Measurements from ENCODE around the gene RTN3. TPM values are rescaled to one million over a fixed set of nuclear protein-coding genes. Genes with fewer than 3 reads are reported as not detected.

Gene RTN3
- total RNA-seq, 2 experiments from 2014 or later = 42.2 to 43.0 TPM

- Mint-ChIP-seq H3K4me1 (peaks cover 6% of the 10 kb centered on the region), H3K27ac (no peak overlapping the region), H3K36me3 (ENCODE audit: low read depth) (no peaks in the 10 kb centered on the region), H3K9me3 (ENCODE audit: low read depth) (no peaks in the 10 kb centered on the region), H3K4me3 (no peak overlapping the region), H3K27me3 (no peaks in the 10 kb centered on the region)
- intact Hi-C loops (cut with DNase I, micrococcal nuclease) = no loop called here
- ChIA-PET POLR2A (no interaction called here), CTCF (interaction anchor here (0.6 kb wide), 1 partner anchor 41 kb away, joined by 3 read pairs; no protein-coding TSS in a partner anchor)
- DNase-seq (no peak), ATAC-seq (no peak)
Observed at GRCh38 chr11:63763496-63764339, 82.4 kb downstream of the RTN3 start.

GRCh38 chr11:63764340-63764678, 83.0 kb downstream of the RTN3 start:
- H3K27me3 Mint-ChIP-seq = no peaks in the 10 kb centered on the region
- intact Hi-C loops (cut with DNase I, micrococcal nuclease) = no loop called here
- peaks cover 6% of the 10 kb centered on the region for H3K4me1 Mint-ChIP-seq
- no peak overlapping the region for H3K27ac Mint-ChIP-seq
- H3K9me3 Mint-ChIP-seq (ENCODE audit: low read depth) = no peaks in the 10 kb centered on the region
- ChIA-PET CTCF (interaction anchor here (0.6 kb wide), 1 partner anchor 40 kb away, joined by 3 read pairs; no protein-coding TSS in a partner anchor), POLR2A (no interaction called here)
- ATAC-seq (no peak), DNase-seq (no peak)
- no peaks in the 10 kb centered on the region for H3K36me3 Mint-ChIP-seq (ENCODE audit: low read depth)
- H3K4me3 Mint-ChIP-seq = no peak overlapping the region

GRCh38 chr11:63764679-63765647, 83.7 kb downstream of the RTN3 start:
- CTCF ChIA-PET = interaction anchor here (0.6 kb wide), 2 partner anchors 38 to 40 kb away, joined by 3 read pairs; no protein-coding TSS in a partner anchor

GRCh38 chr11:63765688-63766241, 84.5 kb downstream of the RTN3 start:
- intact Hi-C loops (cut with DNase I, micrococcal nuclease) = loop anchor here (5.0 kb wide), 4 partner anchors 177 to 1787 kb away; partner anchors contain the start of genes CATSPERZ (in 1 of the 2) and MACROD1 (in 1 of the 2)
- no peak for DNase-seq
- Mint-ChIP-seq H3K27me3 (peaks cover 7% of the 10 kb centered on the region), H3K36me3 (ENCODE audit: low read depth) (no peaks in the 10 kb centered on the region), H3K9me3 (ENCODE audit: low read depth) (no peaks in the 10 kb centered on the region), H3K4me1 (peaks cover 6% of the 10 kb centered on the region), H3K27ac (no peak overlapping the region), H3K4me3 (no peak overlapping the region)
- CTCF ChIA-PET = interaction anchor here (0.6 to 0.8 kb wide), 2 partner anchors 17 to 22 kb away, joined by 3 to 4 read pairs; no protein-coding TSS in a partner anchor
- POLR2A ChIA-PET = interaction anchor here (1.2 kb wide), 1 partner anchor 219 kb away, joined by 3 read pairs; no protein-coding TSS in a partner anchor
- no peak for ATAC-seq

More at GRCh38 chr11:63764679-63765647, 83.7 kb downstream of the RTN3 start:
- H3K4me3 Mint-ChIP-seq = no peak overlapping the region
- DNase-seq (no peak), ATAC-seq (no peak)
- H3K4me1 Mint-ChIP-seq = peaks cover 6% of the 10 kb centered on the region
- intact Hi-C loops (cut with DNase I, micrococcal nuclease) = loop anchor here (5.0 kb wide), 4 partner anchors 177 to 1787 kb away; partner anchors contain the start of genes CATSPERZ (in 1 of the 2) and MACROD1 (in 1 of the 2)
- H3K36me3 Mint-ChIP-seq (ENCODE audit: low read depth) = no peaks in the 10 kb centered on the region
- H3K27ac Mint-ChIP-seq = no peak overlapping the region
- POLR2A ChIA-PET = interaction anchor here (1.2 kb wide), 1 partner anchor 219 kb away, joined by 3 read pairs; no protein-coding TSS in a partner anchor
- H3K9me3 Mint-ChIP-seq (ENCODE audit: low read depth) = no peaks in the 10 kb centered on the region
- H3K27me3 Mint-ChIP-seq = peaks cover 3% of the 10 kb centered on the region

- DNase-seq (no peak), ATAC-seq (no peak)
- ChIA-PET POLR2A (interaction anchor here (1.2 kb wide), 1 partner anchor 218 kb away, joined by 3 read pairs; no protein-coding TSS in a partner anchor), CTCF (interaction anchor here (0.6 to 2.0 kb wide), 6 partner anchors 10 to 850 kb away, joined by 3 to 5 read pairs (median 3); no protein-coding TSS in a partner anchor)
- no peaks in the 10 kb centered on the region for H3K36me3 Mint-ChIP-seq (ENCODE audit: low read depth)
- H3K4me1 Mint-ChIP-seq = peaks cover 6% of the 10 kb centered on the region
- H3K9me3 Mint-ChIP-seq (ENCODE audit: low read depth) = no peaks in the 10 kb centered on the region
- H3K27ac Mint-ChIP-seq = no peak overlapping the region
- peaks cover 13% of the 10 kb centered on the region for H3K27me3 Mint-ChIP-seq
- H3K4me3 Mint-ChIP-seq = peak overlapping the region; percentile 96
- intact Hi-C loops (cut with DNase I, micrococcal nuclease) = loop anchor here (5.0 kb wide), 4 partner anchors 176 to 1786 kb away; partner anchors contain the start of genes CATSPERZ (in 1 of the 2) and MACROD1 (in 1 of the 2)
Observed at GRCh38 chr11:63766531-63767235, 85.4 kb downstream of the RTN3 start.

GRCh38 chr11:63767267-63767564, 85.9 kb downstream of the RTN3 start:
- Mint-ChIP-seq H3K36me3 (ENCODE audit: low read depth) (no peaks in the 10 kb centered on the region), H3K27ac (peak overlapping the region; percentile 78), H3K4me3 (peak overlapping the region; percentile 96), H3K27me3 (peaks cover 15% of the 10 kb centered on the region), H3K9me3 (ENCODE audit: low read depth) (no peaks in the 10 kb centered on the region), H3K4me1 (peaks cover 6% of the 10 kb centered on the region)
- POLR2A ChIA-PET = interaction anchor here (0.6 kb wide), 1 partner anchor 1733 kb away, joined by 3 read pairs; no protein-coding TSS in a partner anchor
- intact Hi-C loops (cut with DNase I, micrococcal nuclease) = loop anchor here (5.0 kb wide), 4 partner anchors 175 to 1785 kb away; partner anchors contain the start of genes CATSPERZ (in 1 of the 2) and MACROD1 (in 1 of the 2)
- ATAC-seq = peak; percentile 55
- no peak for DNase-seq
- CTCF ChIA-PET = interaction anchor here (0.8 to 2.0 kb wide), 7 partner anchors 11 to 178 kb away, joined by 3 to 6 read pairs (median 4); partner anchors contain the start of gene RCOR2

- peaks cover 17% of the 10 kb centered on the region for H3K27me3 Mint-ChIP-seq
- DNase-seq (peak; percentile 56), ATAC-seq (peak; percentile 28)
- CTCF ChIA-PET = interaction anchor here (0.5 to 2.0 kb wide), 10 partner anchors 11 to 537 kb away, joined by 3 to 6 read pairs (median 3); partner anchors contain the start of gene RCOR2
- no peaks in the 10 kb centered on the region for H3K9me3 Mint-ChIP-seq (ENCODE audit: low read depth)
- peaks cover 6% of the 10 kb centered on the region for H3K4me1 Mint-ChIP-seq
- intact Hi-C loops (cut with DNase I, micrococcal nuclease) = loop anchor here (1.0 to 5.0 kb wide), 9 partner anchors 46 to 1785 kb away; partner anchors contain the start of genes CATSPERZ (in 1 of the 2), MACROD1 (in 1 of the 2), NAA40 (in 1 of the 2) and OTUB1 (in 1 of the 2)
- no peaks in the 10 kb centered on the region for H3K36me3 Mint-ChIP-seq (ENCODE audit: low read depth)
- H3K4me3 Mint-ChIP-seq = peak overlapping the region; percentile 96
- POLR2A ChIA-PET = interaction anchor here (0.6 kb wide), 2 partner anchors 546 to 1733 kb away, joined by 3 read pairs; no protein-coding TSS in a partner anchor
- peak overlapping the region; percentile 78 for H3K27ac Mint-ChIP-seq
Observed at GRCh38 chr11:63767565-63768236, 86.4 kb downstream of the RTN3 start.

GRCh38 chr11:63768237-63769041, 87.1 kb downstream of the RTN3 start, which contains the start of gene ZFTA:
Gene ZFTA, minus strand, starts transcription at chr11:63768775. Its CDS starts 153 bp downstream, at chr11:63768622.
- DNase-seq = peak; percentile 77
- ChIA-PET CTCF (interaction anchor here (0.5 to 2.0 kb wide), 11 partner anchors 11 to 536 kb away, joined by 3 to 6 read pairs (median 3); partner anchors contain the start of gene RCOR2), POLR2A (interaction anchor here (0.6 kb wide), 1 partner anchor 545 kb away, joined by 3 read pairs; no protein-coding TSS in a partner anchor)
- Mint-ChIP-seq H3K9me3 (ENCODE audit: low read depth) (no peaks in the 10 kb centered on the region), H3K27me3 (peaks cover 20% of the 10 kb centered on the region), H3K4me3 (peak within 1 kb of the TSS; percentile 96), H3K36me3 (ENCODE audit: low read depth) (no peaks in the 10 kb centered on the region), H3K4me1 (peaks cover 6% of the 10 kb centered on the region), H3K27ac (peak within 1 kb of the TSS; percentile 78)
- intact Hi-C loops (cut with DNase I, micrococcal nuclease) = loop anchor here (1.0 to 5.0 kb wide), 9 partner anchors 45 to 1784 kb away; partner anchors contain the start of genes CATSPERZ (in 1 of the 2), MACROD1 (in 1 of the 2), NAA40 (in 1 of the 2) and OTUB1 (in 1 of the 2)
- peak; percentile 58 for ATAC-seq

Measured in activated CD4-positive, alpha-beta T cell treated with anti-CD3 and anti-CD28 coated beads for 36 hours (primary cell).